GM21447 (cell line): ENCODE results near the gene ACTN3.
"Not testable (repeated sequence)": the region's sequence is repeated elsewhere in the genome, so short reads cannot be mapped to it uniquely, and the experiment has no call there.

Experiments used
- ATAC-seq: cut with Tn5 transposase; IDR thresholded peaks from one replicate; pipeline ENCODE4 v1.9.1; 2021; ENCODE audit not compliant: unreplicated experiment

The ACTN3 gene

GRCh38 chr11:66546368-66546965 lies at the start of gene ACTN3:
TSS of gene ACTN3 (plus strand) at chr11:66546903. CDS start at chr11:66546938, 35 bp downstream.
- no peak for ATAC-seq

GRCh38 chr11:66497206-66497605 lies 49.5 kb upstream of the ACTN3 start:
- ATAC-seq: no peak

GRCh38 chr11:66498506-66498905 lies 48.2 kb upstream of the ACTN3 start:
- ATAC-seq: no peak

- ATAC-seq: no peak
Measured at GRCh38 chr11:66505276-66505816, 41.4 kb upstream of the ACTN3 start.

GRCh38 chr11:66509131-66509561 lies 37.6 kb upstream of the ACTN3 start:
- ATAC-seq: no peak

- peak; percentile 84 for ATAC-seq
Measured at GRCh38 chr11:66510271-66510989, 36.3 kb upstream of the ACTN3 start, which contains the start of gene BBS1. TSS of gene BBS1 (plus strand) at chr11:66510635. CDS start at chr11:66510660, 25 bp downstream.

- ATAC-seq: no peak
Measured at GRCh38 chr11:66510990-66511339, 35.7 kb upstream of the ACTN3 start.

GRCh38 chr11:66523611-66524010 lies 23.1 kb upstream of the ACTN3 start:
- ATAC-seq: no peak

- no peak for ATAC-seq
Measured at GRCh38 chr11:66524304-66525040, 22.2 kb upstream of the ACTN3 start.

- no peak for ATAC-seq
Measured at GRCh38 chr11:66529069-66529468, 17.6 kb upstream of the ACTN3 start.

- ATAC-seq: no peak
Measured at GRCh38 chr11:66529655-66530054, 17.0 kb upstream of the ACTN3 start.

GRCh38 chr11:66530927-66531709 lies 15.6 kb upstream of the ACTN3 start:
- ATAC-seq: no peak

GRCh38 chr11:66531841-66532240 lies 14.9 kb upstream of the ACTN3 start:
- no peak for ATAC-seq

- ATAC-seq: no peak
Measured at GRCh38 chr11:66532784-66533183, 13.9 kb upstream of the ACTN3 start.

GRCh38 chr11:66539170-66539869 lies 7.4 kb upstream of the ACTN3 start:
- no peak for ATAC-seq

- ATAC-seq: no peak
Measured at GRCh38 chr11:66539870-66540213, 6.9 kb upstream of the ACTN3 start.

GRCh38 chr11:66540598-66540997 lies 6.1 kb upstream of the ACTN3 start:
- not testable (repeated sequence) for ATAC-seq

- ATAC-seq: no peak
Measured at GRCh38 chr11:66541892-66542291, 4.8 kb upstream of the ACTN3 start.

GRCh38 chr11:66542362-66542761 lies 4.3 kb upstream of the ACTN3 start:
- ATAC-seq: no peak
